PFSK-1 (cell line): ENCODE data around the gene CYTH1.

Source experiments
- FOXP2 ChIP-seq: optimal IDR thresholded peaks from 2 replicates; pipeline ENCODE3; 2011; ENCODE audit warnings: borderline replicate concordance, control low read depth, inconsistent platforms; ENCODE audit not compliant: insufficient read depth; ENCODE audit errors: extremely low read length, extremely low read depth
- POLR2AphosphoS5 ChIP-seq: IDR thresholded peaks from 2 replicates; pipeline ENCODE4 v1.6.1; 2012; ENCODE audit warnings: low read depth, mild to moderate bottlenecking, control low read depth, low read length, moderate library complexity
- REST ChIP-seq, 2 experiments: IDR thresholded peaks; 2 replicates each; pipeline versions ENCODE4 v1.6.1 to v1.8.0; 2011 to 2012; ENCODE audit warnings: low read depth in 2 of 2, low read length in 2 of 2, control low read depth in 1 of 2, inconsistent platforms in 1 of 2, mild to moderate bottlenecking in 1 of 2, moderate library complexity in 1 of 2; ENCODE audit not compliant: insufficient read depth in 1 of 2
- SIN3A ChIP-seq: IDR thresholded peaks from 2 replicates; pipeline ENCODE4 v1.6.1; 2012; ENCODE audit warnings: mild to moderate bottlenecking, low read length, moderate library complexity, borderline replicate concordance; ENCODE audit not compliant: insufficient read depth
- TAF1 ChIP-seq: IDR thresholded peaks from 2 replicates; pipeline ENCODE4 v1.6.1; 2012; ENCODE audit warnings: low read length, control low read depth, borderline replicate concordance; ENCODE audit not compliant: insufficient read depth

- TF ChIP-seq POLR2AphosphoS5 (no peak), TAF1 (no peak), REST (IDR thresholded peaks at IDR 0.05; ENCODE audit: insufficient read depth in 1 of 2, low read depth in 2 of 2, low read length in 2 of 2) (no peak), SIN3A (no peak), FOXP2 (no peak)
Observed at GRCh38 chr17:78707923-78708322, 74.2 kb downstream of the CYTH1 start.
